ENCODE data around the gene AP3D1. TPM values are rescaled to one million over a fixed set of nuclear protein-coding genes. Genes with fewer than 3 reads are reported as not detected.

The AP3D1 gene
- total RNA-seq, 1 donor from 2014 or later: 148 TPM

DNA sequence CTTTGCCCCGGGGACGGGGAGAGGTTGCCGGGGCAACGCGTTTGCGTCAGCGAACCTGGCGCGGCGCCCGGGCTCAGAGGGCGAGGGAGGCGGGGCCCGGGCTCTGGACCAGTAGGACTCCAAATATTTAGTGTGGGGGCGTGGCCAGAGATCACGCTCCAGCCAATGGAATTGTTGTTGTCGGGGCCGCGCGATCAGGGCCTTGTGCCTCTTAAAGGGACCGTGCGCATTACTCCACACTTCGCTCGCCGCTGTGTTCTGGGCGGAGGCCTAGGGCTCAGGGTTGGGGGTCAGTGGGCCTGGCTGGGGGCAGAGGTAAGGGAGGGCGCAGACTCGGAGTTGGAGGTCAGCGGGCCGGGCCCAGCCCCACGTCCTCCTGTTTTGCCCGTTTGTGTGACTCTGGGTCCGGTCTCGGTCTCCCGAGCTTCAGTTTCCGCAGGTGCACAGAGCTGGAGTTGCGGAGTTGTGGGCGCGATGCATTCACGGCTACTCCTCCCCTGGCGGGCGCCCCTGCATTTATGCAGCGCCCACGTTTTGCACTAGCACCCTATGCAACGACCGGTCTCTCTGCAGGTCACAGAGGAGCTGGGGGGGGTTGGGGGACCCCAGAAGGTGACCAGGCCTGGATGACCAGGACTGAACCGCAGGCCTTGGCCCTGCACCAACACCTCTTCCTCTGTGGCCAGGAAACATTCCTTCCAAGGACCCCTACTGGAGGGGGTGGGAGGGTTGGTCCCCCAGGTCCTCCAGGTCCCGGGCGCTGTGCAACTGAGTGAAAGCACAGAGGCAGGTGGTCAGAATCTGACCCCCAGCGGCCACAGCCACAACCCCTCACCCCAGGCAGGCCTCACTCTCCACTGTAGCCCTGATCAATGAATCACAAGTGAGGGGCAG lies 89.6 kb downstream of the AP3D1 start:
- peak; percentile 99 for DNase-seq (ENCODE audit: low spot score)

GRCh38 chr19:2060884-2061494 lies 90.4 kb downstream of the AP3D1 start:
- DNase-seq (ENCODE audit: low spot score): peak; percentile 71

GRCh38 chr19:2059422-2060201 lies 91.8 kb downstream of the AP3D1 start:
- peak; percentile 86 for DNase-seq (ENCODE audit: low spot score)

DNA sequence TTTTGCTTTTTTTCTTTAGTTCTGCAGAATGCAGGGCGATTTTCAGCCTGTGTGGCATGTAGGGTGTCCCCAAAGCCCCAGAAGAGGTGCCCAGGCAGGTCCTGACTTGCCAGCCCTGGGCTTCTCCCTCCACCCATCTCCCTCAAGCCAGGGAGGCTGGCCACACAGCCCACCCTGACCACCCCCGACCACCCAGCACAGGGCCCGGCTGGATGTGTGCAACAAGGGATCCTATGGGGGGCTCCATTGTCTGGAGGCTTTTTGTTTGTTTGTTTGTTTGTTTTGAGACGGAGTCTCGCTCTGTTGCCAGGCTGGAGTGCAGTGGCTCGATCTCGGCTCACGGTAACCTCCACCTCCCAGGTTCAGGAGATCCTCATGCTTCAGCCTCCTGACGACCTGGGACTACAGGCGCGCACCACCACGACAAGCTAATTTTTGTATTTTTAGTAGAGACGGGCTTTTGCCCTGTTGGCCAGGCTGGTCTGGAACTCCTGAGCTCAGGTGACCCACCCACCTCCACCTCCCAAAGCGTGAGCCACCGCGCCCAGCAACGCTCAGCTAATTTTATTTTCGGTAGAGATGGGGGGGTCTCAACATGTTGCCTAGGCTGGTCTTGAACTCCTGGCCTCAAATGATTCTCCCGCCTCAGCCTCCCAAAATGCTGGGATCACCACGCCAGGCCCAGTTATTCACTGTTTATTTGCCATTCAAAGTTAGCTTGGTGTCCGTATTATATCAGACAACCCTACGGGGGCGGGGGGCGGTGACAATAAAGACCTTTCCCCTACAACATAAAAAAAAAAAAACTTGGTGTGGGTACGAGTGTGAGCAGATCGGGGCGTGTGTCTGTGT lies 92.6 kb downstream of the AP3D1 start:
- peak; percentile 44 for DNase-seq (ENCODE audit: low spot score)

- peak; percentile 53 for DNase-seq (ENCODE audit: low spot score)
Observed at GRCh38 chr19:2057484-2058469, 93.6 kb downstream of the AP3D1 start.

- no peak for DNase-seq (ENCODE audit: low spot score)
Observed at GRCh38 chr19:2056837-2057192, 94.6 kb downstream of the AP3D1 start.

- peak; percentile 80 for DNase-seq (ENCODE audit: low spot score)
Observed at GRCh38 chr19:2055931-2056836, 95.2 kb downstream of the AP3D1 start.

DNA sequence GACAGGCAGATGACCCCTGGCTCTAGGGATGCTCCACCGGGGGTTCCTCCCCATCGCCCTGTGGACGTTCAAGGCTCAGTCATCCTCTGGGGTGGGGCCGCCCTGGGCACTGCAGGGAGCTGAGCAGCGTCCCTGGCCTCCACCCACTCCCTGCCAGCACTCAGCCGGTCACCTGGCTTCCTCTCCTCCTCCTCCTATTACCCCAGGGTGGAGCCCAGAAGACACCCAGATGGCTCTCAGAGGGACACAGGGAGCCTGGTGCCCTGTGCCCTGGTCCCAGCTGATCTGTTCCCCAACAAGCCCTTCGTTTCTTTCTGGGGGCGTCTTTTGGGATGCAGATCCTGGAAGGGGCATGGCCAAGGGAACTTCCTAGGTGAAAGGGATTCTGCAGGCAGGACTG lies 96.6 kb downstream of the AP3D1 start:
- DNase-seq (ENCODE audit: low spot score): peak; percentile 56

DNA sequence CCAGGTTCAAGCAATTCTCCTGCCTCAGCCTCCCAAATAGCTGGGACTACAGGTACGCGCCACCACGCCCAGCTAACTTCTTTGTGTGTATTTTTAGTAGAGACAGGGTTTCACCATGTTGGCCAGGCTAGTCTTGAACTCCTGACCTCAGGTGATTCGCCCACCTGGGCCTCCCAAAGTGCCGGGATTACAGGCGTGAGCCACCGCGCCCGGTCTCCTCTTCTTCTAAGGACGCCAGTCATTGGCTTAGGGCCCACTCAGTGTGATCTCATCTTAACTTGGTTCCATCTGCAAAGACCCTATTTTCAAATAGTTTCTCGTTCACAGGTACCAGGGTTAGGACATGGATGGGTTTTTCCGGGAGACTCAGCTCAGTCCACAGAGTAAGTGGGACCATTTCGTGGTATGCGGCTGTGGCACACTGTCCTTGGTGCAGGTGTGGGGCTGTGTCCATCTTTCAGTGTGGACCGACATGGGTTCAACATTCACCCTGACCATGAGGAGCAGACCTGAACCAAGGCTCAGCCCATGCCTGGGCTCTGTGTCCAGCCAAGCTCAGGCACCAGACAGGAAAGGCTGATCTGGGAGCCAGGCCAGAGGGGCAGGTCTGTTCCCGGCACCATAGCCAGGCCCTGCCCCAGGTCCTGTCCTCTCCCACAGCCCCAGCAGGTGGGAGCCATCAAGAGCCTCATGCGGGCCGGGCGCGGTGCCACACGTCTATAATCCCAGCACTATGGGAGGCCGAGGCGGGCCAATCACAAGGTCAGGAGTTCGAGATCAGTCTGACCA lies 97.6 kb downstream of the AP3D1 start:
- peak; percentile 82 for DNase-seq (ENCODE audit: low spot score)

GRCh38 chr19:2051773-2052704 lies 99.3 kb downstream of the AP3D1 start:
- peak; percentile 83 for DNase-seq (ENCODE audit: low spot score)

DNA sequence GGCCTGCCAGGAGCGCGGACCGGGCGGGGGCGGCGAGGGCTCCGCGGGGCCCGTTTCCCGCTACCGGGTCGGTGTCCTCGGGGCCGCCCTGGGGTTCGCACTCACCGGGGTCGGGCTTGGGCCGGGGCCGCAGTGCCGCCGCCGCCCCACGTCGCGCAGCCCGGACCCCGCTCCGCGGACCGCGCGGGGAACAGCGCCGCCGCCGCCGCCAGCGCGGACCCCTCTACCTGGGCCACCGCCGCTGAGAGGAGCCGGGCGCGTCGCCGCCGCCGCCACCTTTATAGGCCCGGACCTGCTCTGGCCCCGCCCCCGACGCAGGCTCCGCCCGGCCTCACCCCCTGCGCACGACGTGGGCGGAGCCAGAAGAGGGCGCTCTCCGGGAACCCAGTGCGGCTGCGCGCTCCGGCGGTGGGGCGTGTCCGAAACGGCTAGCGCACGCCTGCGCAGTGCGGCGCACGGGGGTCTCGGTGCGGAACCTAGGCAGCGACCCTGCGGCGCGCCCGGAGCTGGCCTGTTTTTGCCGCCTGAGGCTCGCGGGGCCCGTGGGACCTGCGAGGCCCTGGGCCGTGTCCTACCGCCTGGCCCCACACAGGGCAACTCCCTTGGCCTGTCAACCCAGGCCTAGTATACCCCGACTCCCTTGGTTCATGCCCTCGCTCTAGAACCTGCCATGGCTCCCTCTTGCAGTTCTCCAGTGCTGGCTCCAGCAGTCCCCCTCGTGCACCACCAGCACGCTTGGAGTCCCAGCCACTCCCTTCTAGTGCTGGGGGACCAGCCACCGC lies 100.2 kb downstream of the AP3D1 start, which contains the start of gene MKNK2:
Gene MKNK2 (minus strand): TSS at position 254 of the 782 bp plus-strand sequence. CDS start 393 bp downstream, outside the sequence.
- DNase-seq (ENCODE audit: low spot score): peak; percentile 94

Other genes with a start within 250 kb of the AP3D1 start
- gene ADAT3, start 246.2 kb downstream of the AP3D1 start, total RNA-seq: 4.1 TPM
- 82.3 TPM for gene SCAMP4, start 246.2 kb downstream of the AP3D1 start, total RNA-seq
- 57.2 TPM for gene CSNK1G2, start 210.4 kb downstream of the AP3D1 start, total RNA-seq
- 102 TPM for gene BTBD2, start 135.9 kb downstream of the AP3D1 start, total RNA-seq
- 151 TPM for gene MKNK2, start 100.3 kb downstream of the AP3D1 start, total RNA-seq
- gene MOB3A, start 55.2 kb downstream of the AP3D1 start, total RNA-seq: 51.0 TPM
- gene IZUMO4, start 54.7 kb downstream of the AP3D1 start, total RNA-seq: 5.9 TPM
- gene DOT1L, start 12.4 kb upstream of the AP3D1 start, total RNA-seq: 41.9 TPM
- 52.0 TPM for gene PLEKHJ1, start 84.8 kb upstream of the AP3D1 start, total RNA-seq
- gene SF3A2, start 85.3 kb upstream of the AP3D1 start, total RNA-seq: 65.8 TPM
- gene AMH, start 97.8 kb upstream of the AP3D1 start, total RNA-seq: 1.3 TPM
- 0.49 TPM for gene JSRP1, start 104.9 kb upstream of the AP3D1 start, total RNA-seq
- gene PEAK3, start 130.6 kb upstream of the AP3D1 start, total RNA-seq: 0.99 TPM
- not detected for gene LINGO3, start 156.6 kb upstream of the AP3D1 start, total RNA-seq
- gene LSM7, start 177.0 kb upstream of the AP3D1 start, total RNA-seq: 85.0 TPM
- 70.3 TPM for gene SPPL2B, start 177.1 kb upstream of the AP3D1 start, total RNA-seq
- gene TMPRSS9, start 208.7 kb upstream of the AP3D1 start, total RNA-seq: not detected